Measurements from ENCODE around the gene SPACDR.

SPACDR gene

DNA sequence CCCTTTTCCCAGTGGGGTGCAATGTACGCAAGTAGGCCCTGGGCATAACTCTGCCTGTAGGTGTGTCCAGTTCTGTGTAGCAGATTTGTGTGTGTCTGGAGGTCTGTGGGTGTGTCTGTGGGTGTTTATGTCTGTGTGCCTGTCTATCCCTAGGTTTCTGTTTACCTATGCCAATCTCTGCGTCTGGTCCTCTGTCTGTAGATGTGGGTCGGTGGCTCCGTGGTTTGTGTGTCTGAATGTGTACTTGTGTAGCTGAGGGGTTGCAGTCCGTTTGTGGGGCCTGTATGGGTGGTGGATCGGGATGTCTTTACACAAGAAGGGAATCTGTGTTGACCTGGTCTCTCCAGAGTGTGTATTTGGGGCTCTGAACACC, 20.6 kb upstream of the SPACDR start:
- DNase-seq, result no peak

DNA sequence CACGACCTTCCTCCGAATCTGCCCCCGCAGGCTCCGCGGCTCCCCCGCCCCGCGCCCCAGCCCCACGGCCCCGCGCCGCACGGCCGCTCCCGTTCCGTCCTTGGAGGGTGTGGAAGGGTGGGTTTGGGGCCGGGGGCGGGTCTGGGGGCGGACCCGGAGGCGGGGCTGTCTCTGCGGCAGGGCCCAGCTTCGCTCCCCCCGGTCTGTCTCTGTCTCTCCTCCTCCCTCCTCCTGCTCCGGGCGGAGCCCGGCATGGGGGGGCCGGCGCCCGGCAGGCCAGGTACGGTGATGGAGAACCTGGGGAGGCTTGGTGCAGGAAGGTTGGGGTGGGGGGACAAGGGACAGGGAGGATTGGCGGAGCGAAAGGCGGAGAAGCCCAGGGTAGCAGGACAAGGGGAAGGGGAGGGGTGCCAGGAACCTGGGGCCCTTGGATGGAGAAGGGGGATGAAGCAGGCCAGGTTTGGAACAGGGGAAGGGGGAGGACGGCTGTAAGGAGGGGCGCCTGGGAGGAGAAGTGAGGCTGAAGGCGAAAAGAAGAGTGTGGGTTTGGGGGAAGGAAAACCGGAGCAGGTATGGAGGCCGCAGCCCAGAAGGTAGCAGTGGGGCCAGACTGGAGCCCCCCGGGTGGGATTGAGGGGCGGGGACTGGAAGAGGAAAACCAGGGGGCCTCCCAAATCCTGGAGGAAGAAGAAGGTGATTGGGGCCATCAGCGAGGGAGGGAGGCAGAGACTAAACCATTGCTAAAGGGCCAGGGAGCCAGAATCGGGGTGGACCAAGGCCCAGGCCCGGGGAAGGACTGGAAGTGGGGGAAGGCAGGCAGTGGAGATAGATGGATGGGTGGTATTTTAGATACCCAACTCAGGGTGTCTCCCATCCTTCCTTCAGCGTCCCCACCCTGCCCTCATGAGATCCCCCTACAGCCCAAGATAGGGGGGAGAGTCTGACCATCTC, 19.9 kb upstream of the SPACDR start, which contains the start of gene NYAP1:
TSS of gene NYAP1 (plus strand) at position 206 of the 951 bp plus-strand sequence. CDS start 1,385 bp downstream, outside the sequence.
- peak; percentile 49 to 83 (median 72) for DNase-seq

DNA sequence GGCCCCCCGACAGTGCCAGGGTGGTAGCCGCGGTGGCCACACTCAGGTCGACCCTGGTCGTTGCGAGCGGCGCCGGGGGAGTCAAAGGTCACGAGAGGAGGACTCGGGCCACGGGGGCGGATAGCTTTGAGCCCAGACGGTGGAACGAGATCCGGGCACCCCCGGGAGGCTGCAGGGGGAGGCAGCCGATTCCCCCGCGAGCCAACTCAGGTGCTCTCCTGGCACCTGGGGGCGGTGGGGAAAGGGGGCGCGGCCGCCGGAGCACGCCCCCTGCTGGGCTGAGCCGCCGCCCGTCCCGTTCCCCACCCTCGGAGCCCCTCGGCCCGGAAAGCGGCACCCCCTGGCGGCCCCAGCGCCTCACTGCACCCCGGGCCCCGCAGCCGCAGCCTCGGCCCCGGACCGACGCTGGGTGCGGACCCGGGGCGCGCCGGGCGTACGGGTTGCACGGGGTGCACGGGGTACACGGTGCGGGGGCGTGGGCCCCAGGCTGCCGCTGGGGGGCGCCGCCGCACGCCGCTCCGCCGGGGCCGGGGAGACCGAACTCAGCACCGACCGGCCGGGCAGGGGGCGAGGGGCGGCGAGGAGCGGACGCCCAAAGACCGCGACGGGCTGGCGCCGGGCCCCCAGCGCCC, 19.1 kb upstream of the SPACDR start:
- DNase-seq, result peak; percentile 53 to 86 (median 79)

DNA sequence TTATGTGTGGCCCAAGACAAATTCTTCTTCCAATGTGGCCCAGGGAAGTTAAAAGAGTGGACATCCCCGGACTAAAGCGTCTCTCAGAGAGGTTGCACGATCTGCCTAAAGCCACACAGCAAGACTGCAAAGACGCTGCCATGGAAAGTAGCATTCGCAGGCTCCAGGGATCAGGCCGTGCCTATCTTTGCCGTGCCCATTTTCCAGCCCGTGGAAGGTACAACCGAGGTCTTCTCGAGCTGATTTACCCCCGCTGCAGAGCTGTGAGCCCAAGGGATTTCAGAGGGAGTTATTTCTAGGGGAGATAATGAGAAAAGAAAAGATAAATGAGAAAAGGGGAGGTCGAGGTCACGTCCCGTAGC, 18.6 kb upstream of the SPACDR start:
- no peak for DNase-seq

DNA sequence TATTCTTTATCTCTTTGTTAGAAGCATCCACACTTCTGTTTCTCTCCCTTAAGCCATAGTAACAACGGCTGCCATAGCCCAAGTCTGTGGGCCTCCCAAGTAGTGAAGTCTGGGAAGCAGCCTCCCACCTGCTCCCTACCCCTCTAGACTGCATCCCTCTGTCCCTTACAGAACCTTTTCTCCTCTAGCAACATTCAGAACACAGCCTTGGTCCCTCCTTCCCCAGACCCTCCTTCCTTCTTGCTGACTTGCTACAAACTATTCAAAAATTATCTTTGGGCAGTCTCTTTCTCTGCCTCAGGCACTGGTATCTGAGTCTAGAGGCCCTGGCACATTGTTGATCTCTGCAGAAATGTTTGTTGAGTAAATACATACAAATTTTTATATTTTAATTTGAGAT, 17.4 kb upstream of the SPACDR start:
- no peak for DNase-seq

DNA sequence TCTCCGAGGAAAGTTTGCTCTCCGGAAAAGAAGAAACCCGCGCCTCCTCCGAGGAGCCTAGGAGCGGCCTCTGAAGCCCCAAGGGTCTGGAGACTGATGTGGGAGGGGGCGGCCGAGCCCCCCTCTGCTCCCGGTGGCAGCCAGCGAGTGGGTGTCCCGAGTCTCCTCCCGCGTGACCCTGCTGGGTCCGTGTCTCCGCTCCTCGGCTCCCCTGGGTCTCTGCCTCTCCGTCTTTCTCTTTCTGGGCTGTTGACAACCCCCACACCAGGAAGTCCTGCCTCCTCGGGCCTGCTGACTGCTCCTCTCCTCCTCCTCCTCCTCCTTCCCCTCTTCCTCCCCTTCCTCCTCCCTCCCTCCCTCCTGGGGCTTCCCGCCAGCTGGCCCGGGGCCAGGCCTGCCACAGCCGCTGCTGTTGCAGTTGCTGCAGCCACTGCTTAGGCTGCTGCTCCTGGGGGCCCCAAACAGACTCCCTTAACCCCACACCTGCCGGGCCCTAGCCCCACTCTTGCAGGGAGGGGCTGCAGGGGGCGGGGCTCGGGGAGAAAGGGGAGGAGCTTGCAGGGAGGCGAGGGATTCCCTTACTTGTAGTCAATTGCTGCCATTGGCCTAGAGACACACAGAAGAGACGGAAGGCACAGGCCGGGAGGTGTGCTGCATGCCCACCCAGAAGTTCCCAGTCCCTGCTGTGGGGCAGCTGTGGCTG, 15.0 kb upstream of the SPACDR start, which contains the start of gene TSC22D4:
TSS of gene TSC22D4 (minus strand) at position 257 of the 703 bp plus-strand sequence. CDS start 1,176 bp downstream, outside the sequence.
- DNase-seq, result peak; percentile 87 to 95 (median 93)

DNA sequence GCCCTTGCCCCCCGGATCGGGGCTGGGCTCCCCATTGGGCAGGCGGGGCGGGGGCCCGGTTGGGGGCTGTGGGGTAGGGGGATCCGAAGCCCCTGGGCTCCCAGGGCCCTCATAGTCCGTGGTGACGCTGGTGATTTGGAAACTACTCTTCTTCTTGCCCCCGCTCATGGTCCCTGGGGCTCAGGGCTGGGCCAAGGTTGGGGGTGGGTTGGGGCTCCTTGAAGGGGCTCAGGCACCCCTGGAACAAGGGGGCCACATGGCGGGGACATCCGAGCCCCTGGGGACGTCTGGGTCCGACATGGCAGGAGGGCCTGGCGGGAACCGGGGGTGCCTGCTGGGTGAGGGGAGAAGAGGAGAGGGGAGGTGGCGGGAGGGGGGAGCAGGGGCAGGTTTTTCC, 13.8 kb upstream of the SPACDR start:
- DNase-seq, result no peak

DNA sequence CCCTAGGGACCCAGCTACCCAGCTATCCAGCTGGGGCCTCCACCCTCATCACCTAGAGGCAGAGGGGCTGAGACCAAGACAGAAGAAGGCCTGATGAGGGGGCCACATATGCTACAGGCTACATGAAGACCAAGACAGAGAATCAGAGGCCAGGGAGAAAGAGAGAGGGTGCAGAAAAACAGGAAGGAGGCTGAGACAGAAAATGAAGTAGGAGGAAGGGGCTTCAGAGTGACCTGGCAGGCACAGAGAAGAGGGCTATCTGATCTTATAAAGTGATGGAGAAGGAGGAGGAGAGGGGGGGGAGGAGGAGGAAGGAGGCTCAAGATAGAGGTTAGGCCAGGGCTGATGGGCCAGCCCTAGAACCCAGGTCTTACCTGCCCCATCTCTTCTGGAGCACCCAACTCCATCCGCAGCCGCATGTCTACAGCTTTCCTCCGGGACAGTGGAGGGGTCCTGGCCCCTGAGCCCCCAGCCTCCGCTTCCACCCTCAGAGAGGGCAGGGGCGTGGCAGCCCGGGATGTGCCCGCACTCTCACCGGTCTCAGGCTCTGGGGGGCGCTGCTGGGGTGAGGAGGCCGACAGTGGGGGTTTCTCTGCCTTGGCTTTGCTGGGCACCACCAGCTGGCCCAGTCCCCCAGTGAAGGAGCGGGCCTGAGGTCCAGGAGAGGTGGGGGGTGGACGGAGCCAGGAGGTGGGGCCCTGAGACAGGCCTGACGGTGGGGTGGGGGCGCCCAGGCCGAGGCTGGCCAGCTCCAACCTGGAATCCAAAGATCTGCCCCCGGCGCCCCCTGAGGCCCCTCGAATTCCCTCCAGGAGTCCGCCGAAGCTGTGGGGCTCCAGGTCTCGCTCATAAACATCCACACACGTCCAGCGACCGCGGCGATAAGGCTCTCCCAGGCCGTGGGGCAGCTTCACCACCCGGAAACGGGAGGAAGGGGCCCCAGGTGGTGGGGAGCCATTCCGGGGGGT, 13.1 kb upstream of the SPACDR start:
- DNase-seq, result peak in 3 of 6 experiments; percentile 10 to 15 (median 14)

DNA sequence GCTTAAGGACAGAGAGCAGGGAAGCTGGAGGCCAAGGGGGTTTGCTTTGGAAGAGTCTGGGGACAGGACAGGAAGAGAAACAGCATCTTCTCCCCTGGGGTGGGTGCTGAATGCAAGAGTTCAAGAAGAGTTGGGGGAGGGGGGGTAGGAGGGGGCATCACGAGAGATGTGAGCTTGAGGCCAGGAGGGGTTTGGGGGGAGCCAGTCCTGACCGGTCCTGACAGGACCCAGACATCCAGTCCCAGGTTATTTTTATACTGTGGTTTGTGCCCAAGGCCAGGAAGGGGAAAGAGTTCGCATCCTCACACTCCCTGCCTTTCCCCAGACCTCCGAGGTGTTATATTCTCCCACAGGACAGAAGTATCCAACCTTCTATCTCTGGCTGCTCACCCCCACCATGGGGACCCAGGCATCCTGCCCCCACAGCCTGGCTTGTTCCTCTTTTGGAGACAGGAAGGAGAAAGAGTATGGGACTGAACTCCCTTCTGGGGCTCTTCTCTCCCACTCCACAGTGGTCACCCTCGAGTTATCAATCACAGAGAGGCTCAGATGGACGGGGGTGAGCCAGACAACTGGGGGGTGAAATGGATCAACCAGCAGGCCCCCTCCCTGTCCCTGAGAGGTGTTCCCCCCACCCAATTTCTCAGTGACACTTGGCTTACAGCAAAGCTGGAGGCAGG, 12.2 kb upstream of the SPACDR start:
- DNase-seq, result no peak

DNA sequence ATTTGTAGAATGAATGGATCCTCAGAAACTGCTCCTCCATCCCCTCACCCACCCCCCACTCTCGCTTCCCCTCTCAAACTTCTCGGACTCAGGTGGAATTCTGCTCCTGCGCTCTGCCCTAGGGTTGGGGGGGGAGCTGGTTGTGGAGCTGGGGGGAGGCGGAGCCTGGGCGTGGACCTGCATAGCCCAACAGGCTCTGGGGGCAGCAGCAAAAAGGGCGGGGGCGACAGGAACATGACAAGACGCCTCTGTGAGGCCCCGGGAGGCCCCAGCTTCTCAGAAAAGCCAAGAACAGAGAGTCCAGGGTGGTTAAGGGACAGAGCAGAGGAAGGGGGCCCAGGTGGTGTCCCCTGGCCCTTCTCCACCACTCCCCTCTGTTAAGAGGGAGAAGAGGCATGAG, 11.5 kb upstream of the SPACDR start:
- no peak for DNase-seq

DNA sequence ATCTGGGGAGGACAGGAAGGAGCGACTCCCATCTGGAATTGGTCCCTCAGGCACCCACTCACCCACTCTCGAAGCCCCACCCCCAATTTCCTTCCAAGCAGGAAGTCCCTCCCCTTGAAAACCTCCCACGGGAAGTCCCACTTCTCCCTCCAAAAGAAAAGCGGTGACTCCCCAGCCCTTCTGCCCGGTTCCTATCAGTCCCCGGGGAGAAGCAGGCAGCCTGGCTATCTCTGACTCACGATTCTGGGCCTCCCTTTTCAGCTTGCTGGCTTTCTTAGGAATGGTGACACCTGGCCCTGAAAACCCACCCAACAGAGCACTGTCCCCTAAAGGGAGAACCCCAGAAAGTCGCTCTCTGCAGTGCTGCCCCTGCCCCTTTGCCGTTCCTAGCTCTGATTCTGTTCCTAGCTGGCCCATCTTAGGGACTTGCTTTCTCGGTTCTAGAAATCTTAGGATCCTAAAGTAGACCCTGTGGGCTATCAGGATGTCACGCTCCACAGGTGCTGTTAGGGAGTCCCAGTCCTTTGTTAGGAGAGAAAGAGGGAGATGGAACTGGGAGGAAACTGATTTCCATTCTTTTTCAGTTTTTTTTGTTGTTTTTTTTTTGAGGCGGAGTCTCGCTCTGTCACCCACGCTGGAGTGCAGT, 8.9 kb upstream of the SPACDR start:
- DNase-seq, result no peak

DNA sequence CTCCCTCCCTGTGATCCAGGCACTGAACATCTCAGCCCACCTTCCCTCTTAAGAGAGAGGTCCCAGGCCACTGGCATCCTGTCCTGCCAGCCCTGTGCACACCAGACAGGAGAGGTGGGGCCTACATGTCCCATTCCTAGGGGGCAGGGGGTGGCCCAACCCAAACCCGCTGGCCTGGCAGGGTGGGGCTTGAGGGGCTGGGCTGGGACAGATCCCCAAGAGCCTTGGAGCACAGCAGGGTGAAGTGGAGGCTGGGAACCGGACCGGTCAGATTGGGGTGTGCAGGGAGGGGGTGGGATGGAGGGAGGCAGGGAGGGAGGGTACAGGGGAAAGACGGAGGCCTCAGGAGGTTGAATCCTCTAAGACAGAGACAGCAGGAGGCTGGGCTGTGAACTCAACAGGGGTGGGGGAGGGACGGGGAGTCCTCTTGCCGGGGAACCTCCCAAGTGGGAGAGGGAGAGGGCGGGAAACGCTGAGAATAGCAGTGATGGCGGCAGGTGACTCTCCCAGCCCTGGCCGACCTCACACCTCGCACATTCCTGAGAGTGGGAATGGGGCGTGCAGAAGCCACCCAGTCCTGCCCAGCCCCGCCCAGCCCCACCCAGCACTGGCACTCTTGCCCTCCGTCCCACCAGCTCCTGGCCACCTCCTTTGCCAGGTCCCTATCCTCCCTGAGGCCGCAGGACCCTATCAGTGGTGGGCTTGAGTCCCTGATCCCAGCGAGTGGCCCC, 8.2 kb upstream of the SPACDR start:
- no peak for DNase-seq

DNA sequence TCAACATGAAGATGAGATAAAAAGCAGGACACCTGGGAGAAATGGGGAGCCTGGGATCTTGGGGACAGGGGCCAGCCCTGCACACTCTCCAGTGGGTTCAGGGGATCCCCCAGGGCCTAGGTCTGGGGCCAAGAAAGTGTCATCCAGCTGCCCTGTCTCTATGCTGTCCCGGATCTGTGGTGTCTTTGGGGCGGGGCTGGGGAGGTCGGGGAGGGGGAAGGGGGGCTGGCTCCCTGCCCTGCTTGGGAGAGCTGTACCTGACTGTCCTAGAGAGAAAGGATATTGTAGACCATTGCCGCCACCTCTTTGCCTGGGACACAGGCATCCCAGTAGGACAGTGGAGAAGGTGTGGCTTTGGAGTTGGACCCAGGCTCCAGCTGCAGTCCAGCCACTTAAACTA, 7.0 kb upstream of the SPACDR start:
- no peak for DNase-seq

DNA sequence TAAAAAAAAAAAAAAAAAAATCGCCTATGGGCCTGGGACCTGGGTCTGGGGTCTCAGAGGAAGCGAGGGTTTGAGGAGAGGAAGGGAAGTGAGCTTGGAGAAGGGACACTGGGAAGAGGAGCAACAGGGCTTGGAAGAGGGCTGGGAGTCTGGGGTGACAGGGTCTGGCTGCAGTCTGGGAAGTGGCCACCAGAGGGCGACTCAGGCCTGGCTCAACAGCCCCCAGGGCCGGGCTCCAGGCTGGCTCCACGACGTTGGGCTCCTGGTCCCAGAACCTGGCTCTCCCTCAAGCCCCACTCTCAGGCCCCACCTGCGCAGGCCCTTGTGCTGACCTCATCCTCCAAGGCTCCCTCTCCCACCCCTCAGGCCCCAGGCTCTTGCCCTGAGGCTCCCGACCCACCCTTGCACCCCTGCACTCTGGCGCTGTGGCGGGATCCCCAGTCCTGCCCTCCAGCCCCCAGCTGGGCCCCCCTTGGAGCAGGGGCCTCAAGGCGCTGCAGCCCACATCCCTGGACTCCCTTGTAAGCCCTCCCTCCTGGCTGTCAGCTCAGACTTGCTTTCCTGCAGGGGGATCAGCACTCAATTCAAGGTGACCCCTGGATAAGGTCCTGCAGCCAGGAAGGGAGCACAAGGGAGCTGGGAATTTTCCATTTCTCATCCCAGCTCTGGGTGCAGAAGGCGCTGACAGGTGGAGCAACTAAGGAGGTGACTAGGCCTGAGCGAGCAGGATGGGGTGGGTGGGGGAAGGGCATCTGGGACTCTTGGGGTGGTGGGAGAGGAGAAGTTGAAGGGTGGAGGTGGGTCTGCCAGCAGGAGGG, 5.4 kb upstream of the SPACDR start:
- DNase-seq, result peak; percentile 52 to 84 (median 74)

DNA sequence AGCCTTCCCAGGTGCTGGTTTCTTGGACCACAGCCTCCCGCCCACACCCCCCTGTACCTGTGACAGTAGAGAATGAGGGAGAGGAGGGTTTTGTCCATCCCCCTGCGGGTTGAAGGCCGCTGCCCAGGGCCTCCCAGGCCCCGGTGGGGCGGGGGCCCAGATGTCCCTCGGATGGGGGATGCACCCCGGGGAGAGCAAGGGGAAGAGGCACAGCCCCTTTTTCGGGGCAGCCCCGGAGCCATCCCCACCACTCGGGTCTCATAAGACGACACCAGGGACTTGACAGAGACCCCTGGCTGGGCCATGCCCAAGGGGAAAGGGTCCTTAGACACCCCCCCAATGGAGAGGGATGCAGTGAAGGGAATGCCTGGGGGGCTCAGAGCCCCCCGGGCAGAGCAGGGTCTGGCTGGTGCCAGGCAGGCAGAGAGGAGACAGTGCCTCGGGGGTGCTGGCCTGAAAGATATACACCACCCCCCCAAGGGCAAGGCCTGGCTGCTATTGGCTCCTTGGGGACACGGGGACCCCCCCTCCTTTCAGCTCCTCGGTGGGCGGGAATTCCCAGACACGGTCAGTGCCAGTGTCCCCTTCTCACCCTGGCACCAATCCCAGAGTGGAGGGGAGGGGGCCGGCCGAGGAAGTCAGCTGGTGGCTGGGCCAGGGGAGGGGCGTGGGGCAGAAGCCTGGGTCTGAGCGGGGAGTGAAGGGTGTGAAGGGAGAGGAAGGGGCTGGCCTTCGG, 3.7 kb upstream of the SPACDR start:
- no peak for DNase-seq

DNA sequence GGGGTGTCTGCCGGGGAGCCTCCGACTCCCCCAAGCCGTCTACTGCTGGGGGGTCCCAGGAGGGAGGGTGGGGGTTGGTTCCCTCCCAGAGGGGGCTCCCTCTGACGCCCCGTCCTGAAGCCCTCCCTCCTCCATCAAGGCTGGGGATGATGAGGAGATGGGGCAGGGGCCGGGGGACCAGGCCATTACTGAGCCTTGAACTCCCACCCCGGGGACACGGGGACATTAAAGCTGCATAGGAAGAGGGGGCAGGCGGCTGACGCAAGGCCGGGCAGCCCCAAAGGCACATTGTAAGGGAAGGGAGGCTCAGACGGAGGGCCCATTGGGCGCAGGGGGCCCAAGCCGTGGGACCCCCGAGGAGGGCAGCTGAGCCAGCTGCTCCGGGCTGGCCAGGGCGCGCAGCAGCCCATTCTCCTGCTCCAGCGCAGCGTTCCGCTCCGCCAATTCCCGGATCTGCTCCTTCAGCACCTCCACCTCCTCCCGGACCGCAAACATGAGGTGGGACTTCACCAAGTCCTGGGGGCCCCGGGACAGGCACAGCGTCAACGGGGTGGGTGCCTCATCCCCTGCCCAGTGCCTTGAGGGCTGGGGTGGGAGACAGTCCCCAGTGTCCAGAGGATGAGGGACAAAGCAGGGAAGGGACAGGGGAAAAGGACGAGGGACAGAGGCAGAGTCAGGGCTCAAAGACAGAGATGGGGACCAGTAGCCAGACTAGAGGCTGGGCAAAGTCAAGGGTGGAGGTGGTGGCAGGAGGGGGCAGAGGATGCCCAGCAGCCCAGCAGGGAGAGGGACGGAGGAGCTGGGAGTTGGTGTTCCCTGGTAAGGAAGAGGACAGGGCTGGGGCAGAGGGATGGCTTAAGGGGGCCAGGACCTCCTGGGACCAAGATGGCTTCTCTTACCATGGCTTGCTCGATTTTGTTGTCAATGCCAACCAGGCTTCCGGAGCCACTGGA, 2.9 kb upstream of the SPACDR start:
- DNase-seq, result no peak

DNA sequence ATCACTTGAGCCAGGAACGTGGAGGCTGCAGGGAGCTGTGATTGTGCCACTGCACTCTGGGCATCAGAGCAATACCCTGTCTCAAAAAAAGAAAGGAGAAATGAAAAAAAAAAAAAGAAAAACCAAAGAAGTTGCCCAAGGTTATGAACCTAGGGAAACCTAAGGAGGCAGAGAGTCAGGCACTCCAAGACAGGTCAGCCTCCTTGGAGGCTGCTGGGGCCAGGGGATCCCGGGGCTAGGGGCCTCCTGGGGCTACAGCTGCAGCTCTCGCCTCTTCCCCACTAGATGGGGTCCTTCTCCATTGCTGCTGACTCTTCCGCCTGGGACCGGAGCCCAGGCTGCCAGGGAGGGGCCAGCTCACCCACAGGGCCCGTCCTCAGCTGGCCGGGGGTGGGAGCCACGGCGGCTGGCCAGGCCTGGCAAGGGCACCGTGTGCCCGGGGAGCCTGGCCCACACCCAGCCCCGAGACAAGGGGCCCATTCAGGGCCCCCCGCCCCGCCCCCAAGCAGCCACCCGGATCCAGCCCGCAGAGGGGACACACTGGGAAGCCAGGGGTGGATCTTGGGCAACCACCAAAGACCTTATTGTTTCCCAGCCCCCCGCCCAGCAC, 1.7 kb upstream of the SPACDR start:
- DNase-seq, result no peak
